Naive thymus-derived CD4-positive, alpha-beta T cell (primary cell): Measurements from ENCODE around the gene PCDHGA11. TPM values are rescaled to one million over a fixed set of nuclear protein-coding genes. Genes with fewer than 3 reads are reported as not detected.
"Not testable (repeated sequence)": the region's sequence is repeated elsewhere in the genome, so short reads cannot be mapped to it uniquely, and the experiment has no call there.

Experiments used
- ATAC-seq: fragments of 150-1000 bp; cut with Tn5 transposase; 2 replicates; pipeline ENCODE4 v1.10.0; 2021; ENCODE audit warnings: mild to moderate bottlenecking, moderate library complexity
- CTCF ChIA-PET: fragments of 350-600 bp; sonication (Branson Sonifier 250); formaldehyde crosslinking; loops from one replicate; lab custom pipeline; 2021; ENCODE audit warnings: antibody characterized with exemption; lab: Charles Lee
- POLR2A ChIA-PET: fragments of 350-600 bp; sonication (Branson Sonifier 250); formaldehyde crosslinking; loops from one replicate; lab custom pipeline; 2021; ENCODE audit warnings: antibody characterized with exemption, inconsistent platforms; lab: Charles Lee
- DNase-seq, 9 donors: peaks; one replicate each; pipeline versions ENCODE4 v3.0.0 to v3.0.0-alpha.2; 2020 to 2022; ENCODE audit warnings: mixed read lengths in 1 of 9
- H3K27ac ChIP-seq: one replicate; pipeline ENCODE4 v1.7.0; 2013; ENCODE audit warnings: mild to moderate bottlenecking, low read depth, low read length, moderate library complexity
- H3K27me3 ChIP-seq, 2 donors: one replicate each; pipeline ENCODE4 v1.7.0; 2013; ENCODE audit warnings: low read length in 2 of 2, mild to moderate bottlenecking in 2 of 2, moderate library complexity in 2 of 2; ENCODE audit not compliant: control insufficient read depth in 2 of 2, insufficient read depth in 2 of 2
- H3K36me3 ChIP-seq, 3 experiments: 1 replicate in 2 of 3; 2 replicates in 1 of 3; pipeline ENCODE4 v1.7.0; 2013; ENCODE audit warnings: low read length in 3 of 3, mild to moderate bottlenecking in 3 of 3, moderate library complexity in 1 of 3; ENCODE audit not compliant: insufficient read depth in 3 of 3, control insufficient read depth in 2 of 3
- H3K4me1 ChIP-seq, 2 donors: one replicate each; pipeline ENCODE4 v1.7.0; 2013; ENCODE audit warnings: low read length in 2 of 2, mild to moderate bottlenecking in 2 of 2, moderate library complexity in 1 of 2; ENCODE audit not compliant: control insufficient read depth in 2 of 2, insufficient read depth in 2 of 2
- H3K4me3 ChIP-seq: 2 replicates; pipeline ENCODE4 v1.7.0; 2013; ENCODE audit warnings: mild to moderate bottlenecking, low read length
- H3K9me3 ChIP-seq, 3 experiments: 1 replicate in 2 of 3; 2 replicates in 1 of 3; pipeline ENCODE4 v1.7.0; 2013; ENCODE audit warnings: low read length in 3 of 3; ENCODE audit not compliant: control insufficient read depth in 2 of 3
- H3K27ac Mint-ChIP-seq, 9 donors: one replicate each; pipeline ENCODE4 v1.8.0; 2020 to 2022; ENCODE audit warnings: mixed read lengths in 9 of 9, mild to moderate bottlenecking in 8 of 9, moderate library complexity in 5 of 9, inconsistent platforms in 2 of 9
- H3K27me3 Mint-ChIP-seq, 5 donors: one replicate each; pipeline ENCODE4 v1.8.0; 2021 to 2022; ENCODE audit warnings: mixed read lengths in 5 of 5, mild to moderate bottlenecking in 1 of 5
- H3K36me3 Mint-ChIP-seq, 5 donors: one replicate each; pipeline ENCODE4 v1.8.0; 2020 to 2022; ENCODE audit warnings: mixed read lengths in 5 of 5, mild to moderate bottlenecking in 3 of 5, inconsistent platforms in 1 of 5
- H3K4me1 Mint-ChIP-seq, 7 donors: one replicate each; pipeline ENCODE4 v1.8.0; 2020 to 2022; ENCODE audit warnings: mixed read lengths in 7 of 7, mild to moderate bottlenecking in 3 of 7, inconsistent platforms in 1 of 7
- H3K4me3 Mint-ChIP-seq, 10 donors: one replicate each; pipeline ENCODE4 v1.8.0; 2020 to 2022; ENCODE audit warnings: mild to moderate bottlenecking in 10 of 10, mixed read lengths in 10 of 10, moderate library complexity in 6 of 10, inconsistent platforms in 2 of 10
- H3K9me3 Mint-ChIP-seq, 11 donors: one replicate each; pipeline ENCODE4 v1.8.0; 2020 to 2022; ENCODE audit warnings: mixed read lengths in 11 of 11, mild to moderate bottlenecking in 4 of 11, inconsistent platforms in 1 of 11, moderate library complexity in 1 of 11
- intact Hi-C, 2 donors: fragments of 100-400 bp; cut with micrococcal nuclease; formaldehyde crosslinking; loops; one replicate each; pipeline ENCODE4 v1.15.1; 2023
- polyA plus RNA-seq, 2 donors: library from polyadenylated mRNA; unstranded; fragments of 300-500 nt; fragmentation: Illumina TruSeq; gene quantifications; one replicate each; pipeline ENCODE4 v1.2.3, GENCODE V29; 2021
- total RNA-seq, 6 experiments: library from RNA in 5 of 6; stranded (reverse) in 5 of 6; gene quantifications; 1 replicate in 5 of 6; 2 replicates in 1 of 6; pipeline ENCODE4 v1.2.3 and lab custom pipeline; 2021 to 2026

The PCDHGA11 gene
- total and polyA plus RNA-seq, 7 experiments from 2014 or later: 0.16 to 0.29 (median 0.21) TPM; not detected in 3

DNA sequence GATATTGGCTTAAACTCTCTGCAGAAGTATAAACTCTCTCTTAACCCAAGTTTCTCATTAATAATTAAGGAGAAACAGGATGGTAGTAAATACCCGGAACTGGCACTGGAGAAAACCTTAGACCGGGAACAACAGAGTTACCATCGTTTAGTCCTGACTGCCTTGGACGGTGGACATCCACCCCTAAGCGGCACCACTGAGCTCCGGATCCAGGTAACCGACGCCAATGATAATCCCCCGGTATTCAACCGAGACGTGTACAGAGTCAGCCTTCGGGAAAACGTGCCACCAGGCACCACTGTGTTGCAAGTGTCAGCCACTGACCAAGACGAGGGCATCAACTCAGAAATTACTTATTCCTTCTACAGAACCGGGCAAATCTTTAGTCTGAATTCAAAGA lies 22.2 kb upstream of the PCDHGA11 start:
- H3K9me3 ChIP-seq: peaks cover 0 to 45% (median 0%) of the 10 kb centered on the region in 3 experiments

DNA sequence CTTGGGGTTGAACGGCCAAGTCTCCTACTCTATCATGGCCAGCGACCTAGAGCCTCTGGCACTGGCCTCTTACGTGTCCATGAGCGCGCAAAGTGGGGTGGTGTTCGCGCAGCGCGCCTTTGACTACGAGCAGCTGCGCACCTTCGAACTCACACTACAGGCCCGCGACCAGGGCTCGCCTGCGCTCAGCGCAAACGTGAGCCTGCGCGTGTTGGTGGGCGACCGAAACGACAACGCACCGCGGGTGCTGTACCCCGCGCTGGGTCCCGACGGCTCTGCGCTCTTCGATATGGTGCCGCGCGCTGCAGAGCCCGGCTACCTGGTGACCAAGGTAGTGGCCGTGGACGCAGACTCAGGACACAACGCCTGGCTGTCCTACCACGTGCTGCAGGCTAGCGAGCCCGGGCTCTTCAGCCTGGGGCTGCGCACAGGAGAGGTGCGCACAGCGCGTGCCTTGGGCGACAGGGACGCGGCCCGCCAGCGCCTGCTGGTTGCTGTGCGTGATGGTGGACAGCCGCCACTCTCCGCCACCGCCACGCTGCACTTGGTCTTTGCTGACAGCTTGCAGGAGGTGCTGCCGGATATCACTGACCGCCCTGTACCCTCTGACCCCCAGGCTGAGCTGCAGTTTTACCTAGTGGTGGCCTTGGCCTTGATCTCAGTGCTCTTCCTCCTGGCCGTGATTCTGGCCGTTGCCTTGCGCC lies 21.1 kb upstream of the PCDHGA11 start:
- no peaks in the 10 kb centered on the region for H3K36me3 ChIP-seq
- peaks cover 4 to 82% (median 41%) of the 10 kb centered on the region in 11 donors for H3K9me3 Mint-ChIP-seq
- ChIA-PET CTCF (no interaction called here), POLR2A (no interaction called here)
- intact Hi-C loops: no loop called here
- H3K4me3 ChIP-seq: no peak overlapping the region
- peak overlapping the region in 4 of 9 donors; percentile 10 to 74 (median 66) for H3K27ac Mint-ChIP-seq
- H3K27me3 Mint-ChIP-seq: peaks cover 48 to 84% (median 70%) of the 10 kb centered on the region in 5 donors
- H3K4me1 ChIP-seq: no peaks in the 10 kb centered on the region
- ATAC-seq: no peak
- H3K9me3 ChIP-seq: peaks cover 0 to 35% (median 0%) of the 10 kb centered on the region in 3 experiments
- H3K27me3 ChIP-seq: peaks cover 2 to 18% of the 10 kb centered on the region in 2 donors
- DNase-seq: no peak
- no peak overlapping the region for H3K27ac ChIP-seq
- peaks cover 4 to 29% (median 9%) of the 10 kb centered on the region in 5 donors for H3K36me3 Mint-ChIP-seq
- peaks cover 0 to 6% (median 2%) of the 10 kb centered on the region in 7 donors for H3K4me1 Mint-ChIP-seq
- peak overlapping the region in 5 of 10 donors; percentile 3 to 71 (median 23) for H3K4me3 Mint-ChIP-seq

More for the DNA sequence above, 22.2 kb upstream of the PCDHGA11 start:
- ATAC-seq: no peak
- no peaks in the 10 kb centered on the region for H3K36me3 ChIP-seq
- H3K4me3 Mint-ChIP-seq: peak overlapping the region in 3 of 10 donors; percentile 23 to 41 (median 33)
- no peaks in the 10 kb centered on the region for H3K4me1 ChIP-seq
- DNase-seq: no peak
- H3K4me3 ChIP-seq: no peak overlapping the region
- H3K9me3 Mint-ChIP-seq: peaks cover 4 to 82% (median 38%) of the 10 kb centered on the region in 11 donors
- H3K4me1 Mint-ChIP-seq: peaks cover 0 to 6% (median 2%) of the 10 kb centered on the region in 7 donors
- ChIA-PET CTCF (no interaction called here), POLR2A (no interaction called here)
- H3K27ac ChIP-seq: no peak overlapping the region
- H3K27ac Mint-ChIP-seq: peak overlapping the region in 2 of 9 donors; percentile 43 to 83
- intact Hi-C loops: no loop called here
- H3K27me3 Mint-ChIP-seq: peaks cover 50 to 83% (median 70%) of the 10 kb centered on the region in 5 donors
- H3K27me3 ChIP-seq: peaks cover 2 to 18% of the 10 kb centered on the region in 2 donors
- peaks cover 4 to 28% (median 9%) of the 10 kb centered on the region in 5 donors for H3K36me3 Mint-ChIP-seq

DNA sequence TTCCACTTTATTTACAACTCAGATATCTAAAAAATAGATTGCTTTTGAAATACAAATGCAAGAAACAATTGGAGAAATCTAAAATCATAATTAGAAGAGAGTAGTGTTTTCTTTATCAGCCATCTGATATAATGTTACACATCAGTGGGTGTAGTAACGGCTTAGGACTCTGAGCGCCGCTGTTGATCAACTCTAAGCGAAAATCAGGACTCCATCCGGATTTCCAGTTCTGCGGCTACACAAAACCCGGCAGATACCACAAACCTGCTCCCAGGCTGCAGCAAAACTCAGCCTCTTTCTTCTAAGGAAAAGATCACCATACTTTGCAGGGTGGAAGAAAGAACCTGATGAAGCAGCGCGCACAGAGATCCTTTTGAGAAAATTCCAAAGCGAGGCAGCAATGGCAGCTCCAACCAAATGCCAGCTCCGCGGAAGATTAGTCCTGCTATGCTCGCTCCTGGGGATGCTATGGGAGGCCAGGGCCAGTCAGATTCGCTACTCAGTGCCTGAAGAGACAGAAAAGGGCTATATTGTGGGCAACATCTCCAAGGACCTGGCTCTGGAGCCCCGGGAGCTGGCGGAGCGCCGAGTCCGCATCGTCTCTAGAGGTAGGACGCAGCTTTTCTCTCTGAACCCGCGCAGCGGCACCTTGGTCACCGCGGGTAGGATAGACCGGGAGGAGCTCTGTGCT lies 18.2 kb upstream of the PCDHGA11 start, which contains the start of gene PCDHGA9:
PCDHGA9 (plus strand) TSS at position 226 of the 691 bp plus-strand sequence; CDS start at position 401, 175 bp downstream.
- POLR2A ChIA-PET: no interaction called here
- no peaks in the 10 kb centered on the region for H3K36me3 ChIP-seq
- no peak within 1 kb of the TSS for H3K27ac ChIP-seq
- H3K9me3 ChIP-seq: peaks cover 0 to 34% (median 0%) of the 10 kb centered on the region in 3 experiments
- Mint-ChIP-seq H3K4me1 (peaks cover 0 to 10% (median 4%) of the 10 kb centered on the region in 7 donors), H3K4me3 (peak within 1 kb of the TSS in 9 of 10 donors; percentile 28 to 76 (median 68)), H3K27ac (peak within 1 kb of the TSS in 3 of 9 donors; percentile 8 to 49 (median 49)), H3K36me3 (peaks cover 4 to 34% (median 9%) of the 10 kb centered on the region in 5 donors), H3K9me3 (peaks cover 5 to 82% (median 41%) of the 10 kb centered on the region in 11 donors), H3K27me3 (peaks cover 50 to 82% (median 74%) of the 10 kb centered on the region in 5 donors)
- DNase-seq (no peak), ATAC-seq (no peak)
- peaks cover 7 to 26% of the 10 kb centered on the region in 2 donors for H3K27me3 ChIP-seq
- no peak within 1 kb of the TSS for H3K4me3 ChIP-seq
- CTCF ChIA-PET: no interaction called here
- intact Hi-C loops: no loop called here
- no peaks in the 10 kb centered on the region for H3K4me1 ChIP-seq

DNA sequence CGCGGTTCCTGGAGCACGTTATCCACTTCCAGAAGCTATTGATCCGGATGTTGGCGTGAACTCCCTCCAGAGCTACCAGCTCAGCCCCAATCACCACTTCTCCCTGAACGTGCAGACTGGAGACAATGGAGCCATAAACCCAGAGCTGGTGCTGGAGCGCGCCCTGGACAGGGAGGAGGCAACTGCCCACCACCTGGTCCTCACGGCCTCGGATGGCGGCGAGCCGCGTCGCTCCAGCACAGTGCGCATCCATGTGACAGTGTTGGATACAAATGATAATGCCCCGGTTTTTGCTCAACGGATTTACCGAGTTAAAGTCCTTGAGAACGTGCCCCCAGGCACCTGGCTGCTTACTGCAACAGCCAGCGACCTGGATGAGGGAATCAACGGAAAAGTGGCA lies 17.5 kb upstream of the PCDHGA11 start:
- peak overlapping the region in 3 of 10 donors; percentile 29 to 69 (median 56) for H3K4me3 Mint-ChIP-seq
- Histone ChIP-seq H3K4me1 (no peaks in the 10 kb centered on the region), H3K27ac (no peak overlapping the region), H3K36me3 (no peaks in the 10 kb centered on the region), H3K27me3 (peaks cover 8 to 26% of the 10 kb centered on the region in 2 donors), H3K9me3 (peaks cover 0 to 39% (median 0%) of the 10 kb centered on the region in 3 experiments), H3K4me3 (no peak overlapping the region)
- H3K27ac Mint-ChIP-seq: peak overlapping the region in 2 of 9 donors; percentile 49
- DNase-seq (no peak), ATAC-seq (no peak)
- peaks cover 57 to 86% (median 81%) of the 10 kb centered on the region in 5 donors for H3K27me3 Mint-ChIP-seq
- H3K4me1 Mint-ChIP-seq: peaks cover 0 to 16% (median 5%) of the 10 kb centered on the region in 7 donors
- ChIA-PET POLR2A (no interaction called here), CTCF (no interaction called here)
- H3K36me3 Mint-ChIP-seq: peaks cover 6 to 37% (median 9%) of the 10 kb centered on the region in 5 donors
- peaks cover 7 to 88% (median 45%) of the 10 kb centered on the region in 11 donors for H3K9me3 Mint-ChIP-seq
- intact Hi-C loops: no loop called here

DNA sequence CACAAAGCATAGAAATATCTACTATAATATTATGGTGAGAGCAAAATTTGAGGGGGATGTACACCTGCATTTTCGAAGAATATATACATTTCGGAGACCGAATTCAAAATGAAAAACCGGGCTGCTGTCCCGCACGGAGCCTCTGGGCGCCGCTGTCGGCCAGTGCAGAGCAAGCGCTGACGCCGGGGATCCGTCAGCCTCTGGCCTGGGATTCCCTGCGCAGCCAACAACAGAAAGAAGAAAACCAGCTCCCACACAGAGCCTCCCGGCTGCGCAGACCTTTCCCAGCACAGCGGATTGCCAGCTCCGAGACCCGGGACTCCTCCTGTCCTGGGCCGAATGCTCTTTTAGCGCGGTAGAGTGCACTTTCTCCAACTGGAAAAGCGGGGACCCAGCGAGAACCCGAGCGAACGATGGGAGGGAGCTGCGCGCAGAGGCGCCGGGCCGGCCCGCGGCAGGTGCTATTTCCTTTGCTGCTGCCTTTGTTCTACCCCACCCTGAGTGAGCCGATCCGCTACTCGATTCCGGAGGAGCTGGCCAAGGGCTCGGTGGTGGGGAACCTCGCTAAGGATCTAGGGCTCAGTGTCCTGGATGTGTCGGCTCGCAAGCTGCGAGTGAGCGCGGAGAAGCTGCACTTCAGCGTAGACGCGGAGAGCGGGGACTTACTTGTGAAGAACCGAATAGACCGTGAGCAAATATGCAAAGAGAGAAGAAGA lies 12.9 kb upstream of the PCDHGA11 start, which contains the start of gene PCDHGB6:
PCDHGB6 (plus strand) TSS at position 232 of the 716 bp plus-strand sequence; CDS start at position 414, 182 bp downstream.
- peak in 3 of 9 donors; percentile 27 to 34 (median 34) for DNase-seq
- CTCF ChIA-PET, intact Hi-C loops: not testable (repeated sequence)

More for the DNA sequence above, 12.9 kb upstream of the PCDHGA11 start, which contains the start of gene PCDHGB6:
- not testable (repeated sequence) for H3K27ac ChIP-seq, H3K4me3 ChIP-seq, H3K36me3 ChIP-seq, H3K4me1 ChIP-seq
- Mint-ChIP-seq H3K27me3 (peaks cover 54 to 80% (median 76%) of the 10 kb centered on the region in 5 donors), H3K4me1 (peaks cover 2 to 14% (median 4%) of the 10 kb centered on the region in 7 donors), H3K9me3 (peaks cover 10 to 82% (median 47%) of the 10 kb centered on the region in 11 donors), H3K4me3 (peak within 1 kb of the TSS in 9 of 10 donors; percentile 33 to 80 (median 66)), H3K36me3 (peaks cover 7 to 32% (median 12%) of the 10 kb centered on the region in 5 donors), H3K27ac (peak within 1 kb of the TSS in 4 of 9 donors; percentile 5 to 79 (median 35))
- H3K9me3 ChIP-seq: peaks cover 0 to 33% (median 0%) of the 10 kb centered on the region in 3 experiments
- POLR2A ChIA-PET: interaction anchor here (0.5 kb wide), 1 partner anchor 155 kb away, joined by 5 read pairs; no protein-coding TSS in a partner anchor
- ATAC-seq: peak; percentile 71
- H3K27me3 ChIP-seq: peaks cover 10 to 20% of the 10 kb centered on the region in 2 donors
